ELR (cell line): ENCODE measurements around the gene ZXDA.
"Not testable (repeated sequence)": the region's sequence is repeated elsewhere in the genome, so short reads cannot be mapped to it uniquely, and the experiment has no call there.

Experiments
- DNase-seq: peaks from one replicate; pipeline ENCODE4 v3.0.0-alpha.2; 2015; ENCODE audit warnings: low read depth

ZXDA gene, protein sequence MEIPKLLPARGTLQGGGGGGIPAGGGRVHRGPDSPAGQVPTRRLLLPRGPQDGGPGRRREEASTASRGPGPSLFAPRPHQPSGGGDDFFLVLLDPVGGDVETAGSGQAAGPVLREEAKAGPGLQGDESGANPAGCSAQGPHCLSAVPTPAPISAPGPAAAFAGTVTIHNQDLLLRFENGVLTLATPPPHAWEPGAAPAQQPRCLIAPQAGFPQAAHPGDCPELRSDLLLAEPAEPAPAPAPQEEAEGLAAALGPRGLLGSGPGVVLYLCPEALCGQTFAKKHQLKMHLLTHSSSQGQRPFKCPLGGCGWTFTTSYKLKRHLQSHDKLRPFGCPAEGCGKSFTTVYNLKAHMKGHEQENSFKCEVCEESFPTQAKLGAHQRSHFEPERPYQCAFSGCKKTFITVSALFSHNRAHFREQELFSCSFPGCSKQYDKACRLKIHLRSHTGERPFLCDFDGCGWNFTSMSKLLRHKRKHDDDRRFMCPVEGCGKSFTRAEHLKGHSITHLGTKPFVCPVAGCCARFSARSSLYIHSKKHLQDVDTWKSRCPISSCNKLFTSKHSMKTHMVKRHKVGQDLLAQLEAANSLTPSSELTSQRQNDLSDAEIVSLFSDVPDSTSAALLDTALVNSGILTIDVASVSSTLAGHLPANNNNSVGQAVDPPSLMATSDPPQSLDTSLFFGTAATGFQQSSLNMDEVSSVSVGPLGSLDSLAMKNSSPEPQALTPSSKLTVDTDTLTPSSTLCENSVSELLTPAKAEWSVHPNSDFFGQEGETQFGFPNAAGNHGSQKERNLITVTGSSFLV

DNA sequence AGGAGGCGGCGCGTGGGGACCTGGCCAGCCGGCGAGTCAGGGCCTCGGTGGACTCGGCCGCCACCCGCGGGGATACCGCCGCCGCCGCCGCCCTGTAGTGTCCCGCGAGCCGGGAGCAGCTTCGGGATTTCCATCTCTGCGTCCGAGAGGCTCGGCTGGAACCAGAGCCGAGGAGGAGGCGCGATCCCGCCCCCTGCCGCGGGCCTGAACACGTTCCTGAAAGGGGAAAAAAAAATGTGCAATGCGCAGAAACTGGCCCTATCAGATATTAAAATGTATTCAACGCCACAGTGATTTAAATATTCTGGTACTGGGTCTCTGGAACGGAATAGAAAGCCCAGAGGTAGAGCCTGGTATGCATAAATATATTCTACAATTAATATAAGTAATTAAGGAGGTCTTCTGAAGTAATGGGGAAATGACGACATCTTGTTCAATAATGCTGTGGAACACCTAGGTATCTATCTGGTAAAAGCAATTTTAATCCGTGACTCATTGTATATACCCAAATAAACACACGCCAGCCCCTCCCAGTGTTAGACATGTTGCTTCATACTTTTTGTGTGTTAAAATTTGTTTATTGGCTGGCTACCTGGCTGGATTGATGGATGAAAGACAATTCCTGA lies at the start of gene ZXDA:
ZXDA (minus strand) TSS at position 172 of the 626 bp plus-strand sequence; CDS start at position 134, 38 bp downstream.
- DNase-seq, result peak; percentile 65

DNA sequence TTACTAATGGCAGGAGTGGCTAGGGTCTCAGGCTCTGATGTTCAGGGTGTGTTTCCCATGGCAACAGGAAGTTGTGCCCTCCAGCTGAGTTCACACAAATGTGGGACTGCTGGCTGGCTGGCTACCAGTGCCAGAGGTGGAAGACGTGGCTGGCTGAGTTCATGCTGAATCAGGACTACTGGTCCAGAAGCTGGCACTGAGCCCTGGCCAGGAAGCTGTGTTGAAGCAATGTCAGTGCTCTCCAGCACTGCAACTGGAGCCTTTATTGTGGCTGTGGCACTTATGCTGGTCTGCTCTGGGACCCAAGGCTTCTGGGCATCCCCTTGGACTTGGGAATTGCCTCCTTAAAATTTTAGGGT lies 42.0 kb upstream of the ZXDA start:
- DNase-seq, result no peak

DNA sequence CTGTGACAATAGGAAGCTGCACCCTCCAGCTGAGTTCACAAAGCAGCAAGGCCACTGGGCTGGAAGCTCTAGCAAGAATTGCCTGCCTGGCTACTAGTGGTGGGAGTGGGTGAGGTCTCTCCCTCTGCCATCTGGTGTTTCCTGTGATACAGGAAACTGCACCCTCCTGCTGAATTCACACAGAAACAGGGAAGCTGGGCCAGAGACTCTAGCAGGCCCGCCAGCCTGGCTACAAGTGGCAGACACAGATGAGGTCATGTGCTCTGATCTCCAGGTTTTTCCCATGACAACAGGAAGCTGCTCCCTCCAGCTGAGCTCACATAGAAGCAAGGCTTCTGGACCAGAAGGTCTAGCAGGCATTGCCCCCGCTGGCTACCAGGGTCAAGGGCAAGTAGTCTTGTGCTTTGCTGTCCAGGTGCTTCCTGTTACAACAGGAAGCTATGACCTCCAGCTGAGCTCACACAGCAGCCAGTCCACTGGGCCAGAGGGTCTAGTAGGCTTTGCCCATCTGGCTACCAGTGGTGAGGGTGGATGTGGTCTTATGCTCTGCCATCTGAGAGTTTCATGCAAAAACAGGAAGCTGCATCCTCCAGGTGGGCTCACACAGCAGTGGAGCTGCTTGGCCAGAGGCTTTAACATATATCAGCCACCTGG lies 41.5 kb upstream of the ZXDA start:
- DNase-seq, result no peak

DNA sequence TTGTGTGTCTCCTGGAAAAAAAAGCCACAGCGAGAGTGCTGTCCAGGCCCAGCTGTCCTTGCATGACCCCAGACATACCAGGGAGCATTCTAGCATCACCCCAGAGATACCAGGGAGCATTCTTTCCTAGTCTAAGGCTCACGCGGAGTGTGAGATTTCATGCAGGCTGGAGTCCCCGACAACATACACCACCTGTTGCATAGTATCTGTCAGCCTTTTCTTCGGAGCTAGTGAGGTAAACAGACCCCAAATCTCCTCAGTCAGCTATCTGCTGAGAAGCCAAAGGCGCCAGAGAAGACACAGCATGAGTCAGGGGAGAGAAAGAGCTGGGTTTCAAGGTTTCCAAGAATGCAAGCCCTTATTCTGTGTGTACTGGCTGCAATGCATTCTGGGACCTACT lies 23.1 kb upstream of the ZXDA start:
- no peak for DNase-seq

DNA sequence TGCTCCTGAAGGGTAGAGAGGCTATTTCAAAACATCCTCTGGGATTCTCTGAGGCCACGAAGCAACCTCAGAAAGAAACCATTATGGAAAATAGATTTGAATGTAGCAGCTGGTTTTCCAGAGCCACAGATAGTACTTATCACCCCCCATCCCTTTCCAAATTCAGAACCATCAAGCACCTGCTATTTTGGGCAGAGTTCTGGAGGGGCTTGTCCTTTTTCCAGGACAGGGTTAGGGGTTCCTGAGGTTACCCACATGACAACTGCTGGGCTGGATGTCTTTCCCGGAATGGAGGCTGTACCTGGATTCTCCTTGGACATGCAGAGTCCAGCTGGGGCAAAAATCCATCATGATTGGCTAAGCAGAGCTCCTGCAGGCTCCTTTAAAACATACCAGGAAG lies 22.0 kb upstream of the ZXDA start:
- no peak for DNase-seq

DNA sequence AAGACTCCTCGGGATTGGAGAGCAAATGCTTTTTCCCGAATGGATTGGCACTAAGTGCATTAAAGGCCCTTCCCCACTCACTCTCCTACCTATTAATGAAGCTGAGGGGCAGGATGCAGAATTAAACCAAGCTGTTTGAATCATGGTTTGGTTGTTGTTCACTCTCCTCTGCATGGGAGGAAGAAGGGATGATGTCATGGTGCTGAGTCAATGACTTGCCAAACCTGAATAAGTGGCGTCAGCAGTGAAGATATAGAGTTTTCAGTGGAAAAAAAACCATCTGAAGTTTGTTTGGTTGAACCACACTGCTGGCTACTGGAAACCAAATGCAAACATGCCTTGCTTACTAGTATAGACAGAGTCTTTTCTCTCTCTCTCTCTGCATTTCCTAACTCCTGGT lies 19.8 kb upstream of the ZXDA start:
- DNase-seq, result no peak

DNA sequence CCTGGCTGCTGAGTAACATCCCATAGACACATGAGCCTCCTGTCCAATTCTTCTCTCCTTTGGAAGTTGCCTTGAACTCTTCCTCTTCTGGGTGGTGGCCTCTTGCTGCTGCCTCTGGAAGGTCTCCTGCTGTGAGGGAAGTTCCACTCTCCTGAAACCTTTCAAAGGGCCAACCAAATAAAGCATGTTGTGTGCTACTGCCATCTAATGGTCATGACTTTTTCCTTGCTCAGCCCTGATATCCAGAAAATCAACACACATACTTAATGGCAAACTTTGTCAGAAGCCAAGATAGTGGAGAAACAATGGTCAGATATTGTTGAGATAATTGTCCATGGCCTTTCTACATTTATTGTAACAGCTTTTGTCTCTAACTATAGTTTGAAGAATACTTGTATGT lies 19.1 kb upstream of the ZXDA start:
- DNase-seq, result peak; percentile 8

DNA sequence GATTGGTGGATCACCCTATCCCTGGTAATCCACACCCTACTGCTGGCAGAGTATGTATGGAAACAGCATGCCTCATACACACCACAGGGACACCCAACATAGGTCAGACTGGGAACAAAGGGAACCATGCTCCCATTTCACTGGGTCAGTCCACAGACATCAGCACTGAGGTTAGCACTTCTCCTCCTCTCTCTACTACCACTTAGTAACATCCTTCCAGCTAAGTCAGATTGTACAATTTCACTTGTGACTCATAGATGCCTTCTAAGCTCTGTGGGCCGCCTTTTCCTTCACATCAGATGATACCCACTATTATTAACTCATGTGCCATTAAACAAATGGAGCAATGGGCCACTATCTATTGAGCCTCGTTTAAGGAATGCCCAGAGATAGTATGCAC lies 15.5 kb upstream of the ZXDA start:
- DNase-seq, result peak; percentile 1

DNA sequence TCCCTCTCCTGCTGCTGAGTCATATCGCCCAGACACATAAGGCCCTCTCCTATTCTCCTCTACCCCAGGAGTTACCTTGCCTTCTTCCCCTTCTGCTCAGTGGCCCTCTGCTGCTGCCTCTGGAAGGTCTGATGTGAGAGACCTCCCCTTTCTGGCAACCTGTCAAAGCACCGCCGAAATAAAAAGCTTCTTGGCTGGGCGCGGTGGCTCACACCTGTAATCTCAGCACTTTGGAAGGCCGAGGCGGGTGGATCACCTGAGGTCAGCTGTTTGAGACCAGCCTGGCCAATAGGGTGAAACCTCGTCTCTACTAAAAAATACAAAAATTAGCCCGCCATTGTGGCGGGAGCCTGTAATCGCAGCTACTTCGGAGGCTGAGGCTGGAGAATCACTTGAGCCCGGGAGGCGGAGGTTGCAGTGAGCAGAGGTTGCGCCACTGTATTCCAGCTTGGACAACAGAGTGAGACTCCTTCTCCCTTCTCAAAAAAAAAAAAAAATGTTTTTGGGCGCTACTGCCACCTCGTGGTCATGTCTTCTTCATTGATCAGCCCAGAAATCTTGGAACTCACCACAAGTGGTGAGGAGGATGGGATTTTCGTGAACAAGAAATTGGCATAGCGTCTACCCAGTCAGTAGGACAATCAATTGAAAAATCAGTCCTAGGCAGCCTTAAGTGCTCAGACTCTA lies 8.6 kb upstream of the ZXDA start:
- DNase-seq, result peak; percentile 50

DNA sequence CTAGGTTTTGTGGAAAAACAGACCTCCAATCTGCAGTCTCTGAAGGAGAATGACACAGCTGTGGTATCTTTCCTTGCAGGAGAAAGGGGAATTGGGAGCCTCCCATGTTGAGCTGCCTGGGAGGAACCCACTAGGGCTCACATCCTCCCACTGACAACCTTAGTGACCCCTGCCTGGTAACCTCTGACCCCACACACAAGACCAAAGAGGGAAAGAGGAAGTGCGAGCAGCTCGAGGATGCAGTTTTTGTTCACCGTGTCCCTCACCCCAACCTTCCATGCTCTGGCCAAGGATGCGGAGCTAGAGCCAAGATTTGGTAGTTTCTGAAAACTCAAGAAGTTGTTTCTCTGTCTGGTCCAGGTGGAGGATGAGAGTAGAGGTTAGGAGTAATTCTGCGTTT lies 5.4 kb upstream of the ZXDA start:
- DNase-seq, result no peak

DNA sequence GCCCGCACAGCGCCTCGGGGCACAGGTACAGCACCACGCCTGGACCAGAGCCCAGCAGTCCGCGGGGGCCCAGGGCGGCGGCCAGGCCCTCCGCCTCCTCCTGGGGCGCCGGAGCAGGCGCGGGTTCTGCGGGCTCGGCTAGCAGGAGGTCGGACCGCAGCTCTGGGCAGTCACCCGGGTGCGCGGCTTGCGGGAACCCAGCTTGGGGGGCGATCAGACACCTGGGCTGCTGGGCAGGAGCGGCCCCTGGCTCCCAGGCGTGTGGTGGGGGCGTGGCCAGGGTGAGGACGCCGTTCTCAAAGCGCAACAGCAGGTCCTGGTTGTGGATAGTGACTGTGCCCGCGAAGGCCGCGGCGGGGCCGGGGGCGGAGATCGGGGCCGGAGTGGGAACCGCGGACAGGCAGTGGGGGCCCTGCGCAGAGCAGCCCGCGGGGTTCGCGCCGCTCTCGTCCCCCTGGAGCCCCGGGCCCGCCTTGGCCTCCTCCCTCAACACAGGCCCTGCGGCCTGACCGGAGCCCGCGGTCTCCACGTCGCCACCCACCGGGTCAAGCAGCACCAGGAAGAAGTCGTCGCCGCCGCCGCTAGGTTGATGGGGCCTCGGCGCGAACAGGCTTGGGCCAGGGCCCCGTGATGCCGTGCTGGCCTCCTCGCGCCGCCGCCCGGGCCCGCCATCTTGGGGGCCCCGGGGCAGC lies 517 bp downstream of the ZXDA start:
- DNase-seq, result peak; percentile 15

DNA sequence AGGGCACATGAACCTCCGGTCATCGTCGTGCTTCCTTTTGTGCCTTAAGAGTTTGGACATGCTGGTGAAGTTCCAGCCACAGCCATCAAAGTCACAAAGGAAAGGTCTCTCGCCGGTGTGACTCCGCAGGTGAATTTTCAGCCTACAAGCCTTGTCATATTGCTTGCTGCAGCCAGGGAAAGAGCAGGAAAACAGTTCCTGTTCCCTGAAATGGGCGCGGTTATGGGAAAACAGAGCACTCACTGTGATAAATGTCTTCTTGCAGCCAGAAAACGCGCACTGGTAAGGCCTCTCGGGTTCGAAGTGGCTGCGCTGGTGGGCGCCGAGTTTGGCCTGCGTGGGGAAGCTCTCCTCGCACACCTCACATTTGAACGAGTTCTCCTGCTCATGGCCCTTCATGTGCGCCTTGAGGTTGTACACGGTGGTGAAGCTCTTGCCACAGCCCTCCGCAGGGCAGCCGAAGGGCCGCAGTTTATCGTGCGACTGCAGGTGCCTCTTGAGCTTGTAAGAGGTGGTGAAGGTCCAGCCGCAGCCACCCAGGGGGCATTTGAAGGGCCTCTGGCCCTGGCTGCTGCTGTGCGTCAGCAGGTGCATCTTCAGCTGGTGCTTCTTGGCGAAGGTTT lies 1.2 kb downstream of the ZXDA start:
- not testable (repeated sequence) for DNase-seq

DNA sequence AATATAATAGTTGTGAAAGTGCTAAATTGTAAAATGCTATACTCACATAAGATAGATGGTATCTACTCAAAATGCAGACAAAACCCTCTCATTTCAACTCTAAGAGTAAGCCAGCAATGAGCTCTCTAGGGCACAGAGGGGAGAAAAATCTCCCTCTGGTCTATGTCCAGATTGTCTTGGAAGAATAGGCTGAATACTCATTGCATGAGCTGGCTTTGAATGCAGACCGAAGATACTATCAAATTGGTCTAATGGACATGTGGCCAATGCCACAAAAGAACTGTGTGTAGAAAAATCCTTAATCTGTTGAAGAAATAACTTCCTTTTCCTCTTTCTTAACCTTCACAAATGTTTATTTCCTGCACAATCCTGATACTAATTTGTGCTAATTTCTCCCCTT lies 3.5 kb downstream of the ZXDA start:
- peak; percentile 44 for DNase-seq

DNA sequence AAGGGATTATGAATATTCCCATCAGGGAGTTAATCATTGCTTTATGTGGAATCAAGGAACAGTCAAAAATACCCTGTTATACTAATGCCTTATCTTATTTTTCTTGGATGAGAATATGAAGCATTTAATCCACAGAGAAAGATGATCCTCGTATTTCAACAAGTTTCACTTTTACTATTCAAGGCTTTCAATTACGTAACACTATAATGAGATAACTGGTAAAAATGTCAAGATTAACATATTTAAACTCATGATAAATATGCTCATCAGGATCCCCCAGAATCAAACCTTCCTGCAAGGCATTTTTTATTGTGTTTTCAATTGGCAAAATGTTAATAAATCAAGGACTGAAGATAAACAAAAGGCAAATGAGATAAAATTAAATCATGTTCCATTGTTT lies 5.1 kb downstream of the ZXDA start:
- no peak for DNase-seq

DNA sequence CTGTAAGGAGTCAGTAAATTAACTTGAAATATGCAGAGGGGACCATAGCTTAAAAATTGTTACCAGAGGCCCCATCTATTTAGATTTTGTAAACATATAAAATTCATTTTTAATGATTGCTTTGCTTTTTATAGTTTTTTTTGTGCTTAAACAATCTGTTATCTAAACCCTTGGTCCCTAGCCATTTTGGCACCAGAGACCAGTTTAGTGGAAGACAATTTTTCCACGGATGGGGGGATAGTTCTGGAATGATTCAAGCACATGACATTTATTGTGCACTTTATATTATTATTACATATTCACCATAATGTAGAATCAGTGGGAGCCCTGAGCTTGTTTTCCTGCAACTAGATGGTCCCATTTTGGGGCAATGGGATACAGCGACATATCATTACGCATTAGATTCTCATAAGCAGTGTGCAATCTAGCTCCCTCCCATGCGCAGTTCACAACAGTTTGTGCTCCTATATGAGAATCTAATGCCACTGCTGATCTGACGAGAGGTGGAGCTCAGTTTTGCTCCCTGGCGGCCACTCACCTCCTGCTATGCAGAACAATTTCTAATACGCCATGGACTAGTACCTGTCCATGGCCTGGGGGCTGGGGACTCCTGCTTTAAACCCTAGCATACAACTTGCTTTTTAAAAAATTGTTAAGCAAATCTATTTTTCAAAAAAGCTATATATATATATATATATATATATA lies 5.9 kb downstream of the ZXDA start:
- DNase-seq, result no peak

DNA sequence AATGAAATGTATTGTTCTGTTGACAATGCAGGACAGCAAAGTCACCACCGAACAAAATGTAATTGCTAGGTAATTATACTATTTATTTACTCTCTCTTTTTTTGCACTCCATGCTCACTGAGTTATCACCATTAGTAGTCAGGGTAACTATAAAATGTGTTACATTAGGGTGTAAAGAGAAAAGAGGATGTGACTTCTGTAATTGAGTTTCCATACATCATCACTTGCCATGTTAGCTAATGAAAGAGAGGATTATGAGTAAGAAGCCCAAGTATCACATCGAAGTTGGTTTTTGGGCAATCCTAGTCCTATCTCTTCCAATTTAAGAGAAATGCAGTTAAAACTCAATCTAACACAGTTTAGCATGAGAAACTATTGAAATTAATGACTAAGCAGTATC lies 7.6 kb downstream of the ZXDA start:
- no peak for DNase-seq

DNA sequence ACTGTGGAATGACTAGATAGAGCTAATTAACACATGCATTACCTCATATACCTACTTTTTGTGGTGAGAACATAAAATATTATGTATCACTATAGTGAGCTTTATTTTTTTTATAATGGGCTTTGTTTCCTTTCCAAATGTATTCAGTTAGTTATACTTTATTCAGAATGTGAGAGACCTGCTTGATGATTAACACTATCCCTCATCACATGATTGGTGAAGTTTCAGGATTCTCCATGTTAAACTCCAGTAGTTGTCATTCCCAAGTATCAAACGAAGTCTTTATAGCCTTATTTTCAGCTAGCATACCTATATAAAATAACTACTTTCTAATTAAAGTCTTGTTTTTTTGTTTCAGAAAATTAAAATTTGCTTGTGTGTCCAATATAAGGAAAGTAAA lies 8.8 kb downstream of the ZXDA start:
- DNase-seq, result no peak

DNA sequence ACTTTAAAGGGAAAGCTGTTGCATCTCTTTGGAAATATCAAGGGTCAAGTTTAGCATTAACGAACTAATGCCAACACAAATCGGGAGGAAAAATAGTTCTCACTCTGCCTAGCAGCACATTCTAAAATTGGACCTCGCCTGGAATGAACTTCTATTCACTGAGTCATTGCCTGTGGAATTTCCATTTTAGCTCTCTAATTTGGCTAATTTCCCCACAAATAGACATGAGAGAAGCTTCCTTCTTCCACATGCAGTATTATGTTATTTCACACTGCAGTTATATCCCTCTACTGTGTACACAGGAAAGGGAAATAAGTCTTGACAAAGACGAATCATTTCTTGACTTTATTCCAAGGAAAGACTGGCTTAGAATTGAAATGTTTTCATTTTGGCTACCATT lies 9.3 kb downstream of the ZXDA start:
- peak; percentile 6 for DNase-seq

DNA sequence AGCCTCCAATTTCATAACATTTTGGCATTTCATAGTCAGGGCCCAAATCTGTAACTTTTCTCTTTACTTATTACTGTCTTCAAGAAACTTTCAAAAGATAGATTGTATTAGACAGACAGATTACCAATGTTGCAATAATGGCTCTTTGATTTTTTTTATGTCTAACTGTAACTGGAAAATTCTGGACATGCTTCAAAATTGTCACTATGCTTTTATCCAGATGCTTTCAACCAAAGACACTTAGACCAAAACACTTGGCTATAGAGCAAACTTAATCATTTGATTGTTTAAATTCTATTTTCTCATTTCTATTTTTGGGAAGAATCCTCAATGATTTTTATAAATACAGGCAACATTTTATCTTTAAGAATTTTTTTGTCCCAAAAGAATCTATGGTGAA lies 10.4 kb downstream of the ZXDA start:
- no peak for DNase-seq

DNA sequence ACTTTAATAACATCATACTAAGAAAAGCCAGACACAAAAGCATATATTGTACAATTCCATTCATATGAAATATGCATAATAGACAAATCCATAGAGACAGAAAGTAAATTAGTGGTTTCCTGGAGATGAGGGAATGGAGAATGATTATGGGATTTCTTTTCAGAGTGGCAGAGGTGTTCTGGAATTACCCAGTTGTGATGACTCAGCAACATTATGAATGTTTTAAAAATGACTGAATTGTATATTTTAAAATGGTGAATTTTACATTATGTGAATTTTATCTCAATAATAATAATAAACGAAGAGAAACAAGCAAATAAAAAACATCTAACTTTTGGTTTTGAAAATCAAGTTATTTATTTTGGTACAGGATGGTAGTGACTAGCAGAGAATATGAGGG lies 11.2 kb downstream of the ZXDA start:
- DNase-seq, result no peak
